ENCODE data around the gene PADI6.

PADI6 gene

GRCh38 chr1:17381161-17381560 is 9.2 kb downstream of the PADI6 start:
- DNase-seq (ENCODE audit: insufficient read length, low spot score) = no peak
- no peak for TF ChIP-seq CTCF (IDR thresholded peaks at IDR 0.05; ENCODE audit: insufficient read depth, missing control alignments)
- FAIRE-seq = no peak

DNA sequence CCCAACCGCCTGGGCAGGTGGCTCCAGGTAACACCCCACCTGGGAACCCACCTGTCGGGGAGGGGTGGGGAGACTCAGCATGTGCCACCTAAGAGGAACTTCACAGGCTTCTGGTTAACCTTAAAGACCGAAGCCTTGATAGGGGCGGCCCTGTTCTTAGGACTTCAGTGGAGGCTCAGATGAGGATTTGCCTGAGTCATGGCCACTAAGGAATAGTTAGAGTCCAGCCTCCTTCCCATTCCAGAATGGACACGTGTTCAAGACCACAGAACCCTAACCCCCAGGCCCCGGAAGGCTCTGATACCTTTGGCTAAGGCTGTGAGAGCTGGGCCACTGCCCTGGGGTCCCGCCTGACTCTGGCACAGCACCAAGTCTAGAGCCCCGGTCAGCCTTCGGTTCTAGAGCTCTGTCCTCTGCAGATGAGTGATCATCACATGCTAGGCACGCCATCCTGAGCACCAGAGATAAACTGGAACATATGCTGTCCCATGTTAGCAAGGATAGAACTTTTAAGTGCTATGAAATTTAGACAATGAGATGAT is 20.3 kb downstream of the PADI6 start:
- FAIRE-seq (no peak), DNase-seq (ENCODE audit: insufficient read length, low spot score) (no peak)
- TF ChIP-seq CTCF (IDR thresholded peaks at IDR 0.05; ENCODE audit: insufficient read depth, missing control alignments) = no peak

- no peak for DNase-seq (ENCODE audit: insufficient read length, low spot score)
- no peak for FAIRE-seq
- no peak for TF ChIP-seq CTCF (IDR thresholded peaks at IDR 0.05; ENCODE audit: insufficient read depth, missing control alignments)
Measured at GRCh38 chr1:17393230-17393629, 21.2 kb downstream of the PADI6 start.

DNA sequence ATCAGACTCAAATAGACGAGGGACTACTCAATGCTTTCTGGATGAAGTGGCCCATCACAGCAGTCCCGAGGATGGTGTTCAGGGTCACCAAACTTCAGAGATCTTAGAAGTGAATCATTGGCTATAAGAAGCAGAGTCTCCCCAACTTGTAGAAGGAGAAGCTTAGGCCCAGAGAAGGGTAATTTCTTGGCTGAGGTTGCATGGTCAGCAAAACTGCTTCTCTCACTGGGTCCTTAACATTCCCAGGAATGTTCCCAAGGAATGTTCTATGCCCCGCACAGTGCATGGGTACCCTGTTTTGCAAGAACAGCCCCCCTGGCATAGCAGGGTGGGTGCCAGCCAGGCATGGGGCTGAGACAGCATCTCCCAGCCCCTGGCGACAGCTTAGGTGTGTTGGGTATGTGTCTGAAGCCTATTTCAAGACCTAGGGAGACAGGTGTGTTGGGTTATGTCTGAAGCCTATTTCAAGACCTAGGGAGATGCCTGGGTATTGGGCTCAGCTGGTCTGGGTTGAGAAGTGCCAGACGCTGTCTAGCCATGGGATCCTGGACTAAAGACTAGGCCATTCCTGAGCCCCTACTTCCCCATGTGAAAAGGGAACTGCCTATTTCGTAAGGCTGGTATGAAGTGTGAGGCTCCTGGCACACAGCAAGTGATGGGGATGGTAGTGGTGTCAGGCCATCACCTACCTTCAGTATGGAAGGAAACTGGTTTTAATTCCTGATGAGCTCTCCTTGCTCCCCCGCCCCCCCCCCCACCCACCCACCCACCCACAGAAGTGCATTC is 26.1 kb downstream of the PADI6 start:
- FAIRE-seq (no peak), DNase-seq (ENCODE audit: insufficient read length, low spot score) (no peak)
- no peak for TF ChIP-seq CTCF (IDR thresholded peaks at IDR 0.05; ENCODE audit: insufficient read depth, missing control alignments)

DNA sequence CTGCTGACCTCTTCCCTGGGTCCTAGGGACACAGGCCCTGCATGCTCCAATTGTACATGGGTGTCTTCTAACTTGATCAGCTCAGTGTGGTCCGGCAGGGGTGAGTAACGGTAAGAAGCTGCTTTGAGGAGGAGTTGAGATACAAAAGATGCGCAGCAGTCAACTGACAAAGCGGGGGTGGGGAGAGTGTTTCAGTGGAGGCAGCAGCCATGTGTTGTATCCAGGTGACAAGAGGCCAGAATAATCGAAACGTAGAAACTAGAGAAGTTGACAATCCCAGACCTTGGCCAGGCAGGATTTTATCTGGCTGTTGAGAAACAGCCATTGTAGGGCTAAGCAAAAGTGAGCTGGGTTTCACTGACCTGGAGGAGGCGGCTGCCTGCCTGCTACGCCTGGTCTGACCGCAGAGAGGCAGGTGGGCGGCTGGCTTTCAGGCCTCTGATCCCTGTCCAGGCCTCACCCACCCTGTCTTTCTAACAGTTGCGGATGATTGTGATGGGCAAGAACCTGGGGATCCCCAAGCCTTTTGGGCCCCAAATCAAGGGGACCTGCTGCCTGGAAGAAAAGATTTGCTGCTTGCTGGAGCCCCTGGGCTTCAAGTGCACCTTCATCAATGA is 28.8 kb downstream of the PADI6 start:
- TF ChIP-seq CTCF (IDR thresholded peaks at IDR 0.05; ENCODE audit: insufficient read depth, missing control alignments) = no peak
- no peak for FAIRE-seq

GRCh38 chr1:17401841-17402240 is 29.8 kb downstream of the PADI6 start:
- TF ChIP-seq CTCF (IDR thresholded peaks at IDR 0.05; ENCODE audit: insufficient read depth, missing control alignments) = no peak
- FAIRE-seq (no peak), DNase-seq (ENCODE audit: insufficient read length, low spot score) (no peak)

More for the DNA sequence above, 28.8 kb downstream of the PADI6 start:
- no peak for DNase-seq (ENCODE audit: insufficient read length, low spot score)

GRCh38 chr1:17403081-17403480 is 31.1 kb downstream of the PADI6 start:
- no peak for TF ChIP-seq CTCF (IDR thresholded peaks at IDR 0.05; ENCODE audit: insufficient read depth, missing control alignments)
- no peak for DNase-seq (ENCODE audit: insufficient read length, low spot score)
- no peak for FAIRE-seq

All from D721Med (cell line).